Neural cell (in vitro differentiated cells): Measurements from ENCODE around the gene PARP12.

ENCODE experiments used
- EP300 ChIP-seq: fragments of 450-650 bp; conservative IDR thresholded peaks from 2 replicates; pipeline ENCODE4 v1.6.1; 2014; ENCODE audit warnings: antibody characterized with exemption, mild to moderate bottlenecking, moderate library complexity; ENCODE audit not compliant: poor library complexity, severe bottlenecking
- EZH2 ChIP-seq: fragments of 200-600, 300-800 bp; shearing (Covaris generic), sonication (generic); IDR thresholded peaks from 2 replicates; pipeline ENCODE4 v1.6.1; 2014; ENCODE audit warnings: antibody characterized with exemption, low read length, borderline replicate concordance, mild to moderate bottlenecking; ENCODE audit not compliant: insufficient read depth, poor library complexity, severe bottlenecking
- POLR2AphosphoS5 ChIP-seq: IDR thresholded peaks from 2 replicates; pipeline ENCODE4 v1.6.1; 2012
- RAD21 ChIP-seq: fragments of 450-650 bp; conservative IDR thresholded peaks from 2 replicates; pipeline ENCODE4 v1.6.1; 2014; ENCODE audit warnings: antibody characterized with exemption, mild to moderate bottlenecking, moderate library complexity
- TAF1 ChIP-seq: IDR thresholded peaks from 2 replicates; pipeline ENCODE4 v1.6.1; 2012; ENCODE audit warnings: low read depth
- TF ChIP-seq, protein P1 (sequence below): fragments of 450-650 bp; IDR thresholded peaks from 2 replicates; pipeline ENCODE4 v1.5.1; 2014; ENCODE audit warnings: antibody characterized with exemption, mild to moderate bottlenecking, moderate library complexity; ENCODE audit not compliant: poor library complexity, severe bottlenecking

GRCh38 chr7:140062528-140063299, at the start of gene PARP12:
- no peak for TF ChIP-seq POLR2AphosphoS5
- TF ChIP-seq EP300, result no peak
- TF ChIP-seq, protein P1, sequence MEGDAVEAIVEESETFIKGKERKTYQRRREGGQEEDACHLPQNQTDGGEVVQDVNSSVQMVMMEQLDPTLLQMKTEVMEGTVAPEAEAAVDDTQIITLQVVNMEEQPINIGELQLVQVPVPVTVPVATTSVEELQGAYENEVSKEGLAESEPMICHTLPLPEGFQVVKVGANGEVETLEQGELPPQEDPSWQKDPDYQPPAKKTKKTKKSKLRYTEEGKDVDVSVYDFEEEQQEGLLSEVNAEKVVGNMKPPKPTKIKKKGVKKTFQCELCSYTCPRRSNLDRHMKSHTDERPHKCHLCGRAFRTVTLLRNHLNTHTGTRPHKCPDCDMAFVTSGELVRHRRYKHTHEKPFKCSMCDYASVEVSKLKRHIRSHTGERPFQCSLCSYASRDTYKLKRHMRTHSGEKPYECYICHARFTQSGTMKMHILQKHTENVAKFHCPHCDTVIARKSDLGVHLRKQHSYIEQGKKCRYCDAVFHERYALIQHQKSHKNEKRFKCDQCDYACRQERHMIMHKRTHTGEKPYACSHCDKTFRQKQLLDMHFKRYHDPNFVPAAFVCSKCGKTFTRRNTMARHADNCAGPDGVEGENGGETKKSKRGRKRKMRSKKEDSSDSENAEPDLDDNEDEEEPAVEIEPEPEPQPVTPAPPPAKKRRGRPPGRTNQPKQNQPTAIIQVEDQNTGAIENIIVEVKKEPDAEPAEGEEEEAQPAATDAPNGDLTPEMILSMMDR, result peak; percentile 17
- no peak for TF ChIP-seq EZH2
- no peak for TF ChIP-seq TAF1
- no peak for TF ChIP-seq RAD21
